HL-60 (cell line): ENCODE results near the gene ARMS2.

Experiments
- DNase-seq, 2 experiments: peaks; one replicate each; pipeline ENCODE4 v3.0.0-alpha.2; 2010 to 2020; ENCODE audit warnings: low read depth in 1 of 2, low spot score in 1 of 2
- H3K27ac ChIP-seq: fragments of 250-450 bp; sonication (Bioruptor Pico); replicated peaks from 2 replicates; pipeline ENCODE4 v1.5.1; 2020; ENCODE audit warnings: mild to moderate bottlenecking, moderate library complexity
- H3K27me3 ChIP-seq: fragments of 250-450 bp; sonication (Bioruptor Pico); 2 replicates; pipeline ENCODE4 v1.5.1; 2021; ENCODE audit warnings: mild to moderate bottlenecking, moderate library complexity; ENCODE audit not compliant: insufficient read depth, poor library complexity, severe bottlenecking
- H3K4me3 ChIP-seq: replicated peaks from 2 replicates; pipeline ENCODE4 v1.5.1; 2011; ENCODE audit warnings: mild to moderate bottlenecking, control low read depth, low read length; ENCODE audit not compliant: insufficient read depth
- CTCF ChIP-seq: IDR thresholded peaks from one replicate; pipeline ENCODE4 v1.5.1; 2011; ENCODE audit warnings: low read length, control low read depth, inconsistent platforms; ENCODE audit not compliant: insufficient read depth
- GABPA ChIP-seq: IDR thresholded peaks from 2 replicates; pipeline ENCODE4 v1.6.1; 2012; ENCODE audit warnings: low read depth
- POLR2AphosphoS5 ChIP-seq: IDR thresholded peaks from 2 replicates; pipeline ENCODE4 v1.6.1; 2012; ENCODE audit warnings: low read depth
- REST ChIP-seq: IDR thresholded peaks from 2 replicates; pipeline ENCODE4 v1.6.1; 2012; ENCODE audit warnings: low read depth; ENCODE audit not compliant: insufficient replicate concordance
- SPI1 ChIP-seq: IDR thresholded peaks from 2 replicates; pipeline ENCODE4 v1.6.1; 2012; ENCODE audit warnings: low read depth, mild to moderate bottlenecking, borderline replicate concordance

The ARMS2 gene

GRCh38 chr10:122427280-122427679, 27.2 kb upstream of the ARMS2 start:
- no peak for TF ChIP-seq SPI1
- TF ChIP-seq GABPA = no peak
- TF ChIP-seq POLR2AphosphoS5 = no peak
- no peak for TF ChIP-seq REST
- TF ChIP-seq CTCF = no peak
- H3K27ac ChIP-seq = no peak overlapping the region
- no peak overlapping the region for H3K4me3 ChIP-seq
- no peaks in the 10 kb centered on the region for H3K27me3 ChIP-seq
- no peak for DNase-seq

GRCh38 chr10:122435212-122435827, 19.1 kb upstream of the ARMS2 start:
- Histone ChIP-seq H3K4me3 (no peak overlapping the region), H3K27me3 (no peaks in the 10 kb centered on the region), H3K27ac (no peak overlapping the region)
- TF ChIP-seq POLR2AphosphoS5 (no peak), CTCF (peak; percentile 17)
- DNase-seq = peak in 1 of 2 experiments; percentile 4

- TF ChIP-seq POLR2AphosphoS5 = no peak
- no peak for DNase-seq
- H3K27ac ChIP-seq = no peak overlapping the region
- H3K27me3 ChIP-seq = no peaks in the 10 kb centered on the region
- H3K4me3 ChIP-seq = no peak overlapping the region
These were observed 12.5 kb upstream of the ARMS2 start for GRCh38 chr10:122441961-122442360.

- H3K27ac ChIP-seq = no peak overlapping the region
- no peak for DNase-seq
- TF ChIP-seq GABPA (no peak), POLR2AphosphoS5 (no peak), CTCF (no peak), SPI1 (no peak)
- H3K4me3 ChIP-seq = no peak overlapping the region
- H3K27me3 ChIP-seq = no peaks in the 10 kb centered on the region
These were observed 9.0 kb upstream of the ARMS2 start for GRCh38 chr10:122445469-122445868.

- no peak overlapping the region for H3K4me3 ChIP-seq
- no peak for DNase-seq
- no peak overlapping the region for H3K27ac ChIP-seq
- TF ChIP-seq REST (no peak), CTCF (no peak), GABPA (no peak)
- H3K27me3 ChIP-seq = no peaks in the 10 kb centered on the region
These were observed 8.5 kb upstream of the ARMS2 start for GRCh38 chr10:122445904-122446303.
